ENCODE measurements around the gene COL5A1.

COL5A1 gene

GRCh38 chr9:134730011-134730760 lies 88.6 kb downstream of the COL5A1 start:
- DNase-seq, result no peak

GRCh38 chr9:134730761-134731496 lies 89.3 kb downstream of the COL5A1 start:
- DNase-seq, result no peak

- no peak for DNase-seq
These were observed 90.1 kb downstream of the COL5A1 start for GRCh38 chr9:134731497-134732391.

- no peak for DNase-seq
These were observed 90.9 kb downstream of the COL5A1 start for GRCh38 chr9:134732392-134733110.

GRCh38 chr9:134733480-134734232 lies 92.1 kb downstream of the COL5A1 start:
- DNase-seq, result no peak

GRCh38 chr9:134734270-134734669 lies 92.7 kb downstream of the COL5A1 start:
- DNase-seq, result no peak

GRCh38 chr9:134735441-134736175 lies 94.0 kb downstream of the COL5A1 start:
- DNase-seq, result no peak

- no peak for DNase-seq
These were observed 95.3 kb downstream of the COL5A1 start for GRCh38 chr9:134736791-134737497.

- DNase-seq, result no peak
These were observed 96.4 kb downstream of the COL5A1 start for GRCh38 chr9:134737842-134738580.

GRCh38 chr9:134738869-134739659 lies 97.5 kb downstream of the COL5A1 start:
- DNase-seq, result peak; percentile 13 to 68

- no peak for DNase-seq
These were observed 98.0 kb downstream of the COL5A1 start for GRCh38 chr9:134739660-134739968.

- no peak for DNase-seq
These were observed 98.5 kb downstream of the COL5A1 start for GRCh38 chr9:134740071-134740470.

- DNase-seq, result no peak
These were observed 100.2 kb downstream of the COL5A1 start for GRCh38 chr9:134741846-134742245.

- no peak for DNase-seq
These were observed 101.4 kb downstream of the COL5A1 start for GRCh38 chr9:134742822-134743535.

- DNase-seq, result no peak
These were observed 102.2 kb downstream of the COL5A1 start for GRCh38 chr9:134743853-134744252.

- DNase-seq, result no peak
These were observed 103.0 kb downstream of the COL5A1 start for GRCh38 chr9:134744385-134745295.

GRCh38 chr9:134747951-134748489 lies 106.4 kb downstream of the COL5A1 start:
- DNase-seq, result no peak
